GM23338 (cell line): Measurements from ENCODE around the gene RHOG. TPM values are rescaled to one million over a fixed set of nuclear protein-coding genes. Genes with fewer than 3 reads are reported as not detected.

Experiments
- ATAC-seq: fragments of 200-7000 bp; cut with Tn5 transposase; 3 replicates; pipeline ENCODE4 v1.9.1; 2020
- DNase-seq: peaks from one replicate; pipeline ENCODE4 v3.0.0-alpha.2; 2015; ENCODE audit warnings: low spot score
- H2AFZ ChIP-seq: fragments of 200-600 bp; sonication (generic); 2 replicates; pipeline ENCODE4 v1.8.0; 2016; ENCODE audit warnings: antibody characterized with exemption, mild to moderate bottlenecking, moderate library complexity
- H3F3A ChIP-seq: fragments of 200-600 bp; sonication (generic); replicated peaks from 2 replicates; pipeline ENCODE4 v1.8.0; 2017; ENCODE audit warnings: antibody characterized with exemption, mixed run types, low read depth
- H3K27ac ChIP-seq: fragments of 200-600 bp; sonication (generic); 2 replicates; pipeline ENCODE4 v1.6.1; 2016; ENCODE audit warnings: low read depth
- H3K27me3 ChIP-seq: fragments of 200-600 bp; sonication (generic); 2 replicates; pipeline ENCODE4 v1.8.0; 2016; ENCODE audit warnings: mild to moderate bottlenecking, mixed run types, moderate library complexity; ENCODE audit not compliant: insufficient read depth
- H3K36me3 ChIP-seq: fragments of 200-600 bp; sonication (generic); 2 replicates; pipeline ENCODE4 v1.8.0; 2016; ENCODE audit warnings: mild to moderate bottlenecking; ENCODE audit not compliant: insufficient read depth
- H3K4me1 ChIP-seq: fragments of 200-600 bp; sonication (generic); 2 replicates; pipeline ENCODE4 v1.8.0; 2016; ENCODE audit warnings: mild to moderate bottlenecking, moderate library complexity; ENCODE audit not compliant: insufficient read depth
- H3K4me2 ChIP-seq: fragments of 200-600 bp; sonication (generic); 2 replicates; pipeline ENCODE4 v1.7.1; 2017; ENCODE audit warnings: mixed run types
- H3K4me3 ChIP-seq: fragments of 200-600 bp; sonication (generic); 2 replicates; pipeline ENCODE4 v1.6.1; 2016; ENCODE audit warnings: mixed run types
- H3K79me2 ChIP-seq: fragments of 200-600 bp; sonication (generic); replicated peaks from 2 replicates; pipeline ENCODE4 v1.8.0; 2017; ENCODE audit warnings: mild to moderate bottlenecking; ENCODE audit not compliant: insufficient read depth
- H3K9me2 ChIP-seq: fragments of 200-600 bp; sonication (generic); 2 replicates; pipeline ENCODE4 v1.8.0; 2017; ENCODE audit not compliant: insufficient read depth
- H4K20me1 ChIP-seq: fragments of 200-600 bp; sonication (generic); replicated peaks from 2 replicates; pipeline ENCODE4 v1.8.0; 2017; ENCODE audit warnings: mild to moderate bottlenecking; ENCODE audit not compliant: insufficient read depth
- H3K27ac Mint-ChIP-seq: 2 replicates; pipeline ENCODE4 v1.8.0; 2020; ENCODE audit warnings: inconsistent platforms, mild to moderate bottlenecking, moderate library complexity, mixed read lengths
- H3K27me3 Mint-ChIP-seq: 3 replicates; pipeline ENCODE4 v1.8.0; 2022; ENCODE audit warnings: low read depth, mild to moderate bottlenecking, moderate library complexity, mixed read lengths, inconsistent platforms; ENCODE audit not compliant: insufficient read depth, poor library complexity
- H3K36me3 Mint-ChIP-seq: 3 replicates; pipeline ENCODE4 v1.8.0; 2021; ENCODE audit warnings: low read depth, mild to moderate bottlenecking, inconsistent platforms, moderate library complexity, mixed read lengths
- H3K4me1 Mint-ChIP-seq: 3 replicates; pipeline ENCODE4 v1.8.0; 2020; ENCODE audit warnings: mild to moderate bottlenecking, inconsistent platforms, mixed read lengths
- H3K4me3 Mint-ChIP-seq: 3 replicates; pipeline ENCODE4 v1.8.0; 2021; ENCODE audit warnings: moderate library complexity, mild to moderate bottlenecking, inconsistent platforms, mixed read lengths
- H3K9me3 Mint-ChIP-seq: 3 replicates; pipeline ENCODE4 v1.8.0; 2020; ENCODE audit warnings: moderate library complexity, mild to moderate bottlenecking, inconsistent platforms, mixed read lengths
- CREB1 ChIP-seq: fragments of 250-450 bp; sonication (Bioruptor Pico); IDR thresholded peaks from 2 replicates; pipeline ENCODE4 v1.5.0; 2020; ENCODE audit warnings: low read depth, mild to moderate bottlenecking, moderate library complexity
- EZH2 ChIP-seq: fragments of 200-600 bp; sonication (generic); IDR thresholded peaks from one replicate; pipeline ENCODE4 v1.8.0; 2017; ENCODE audit warnings: antibody characterized with exemption, mild to moderate bottlenecking, low read depth; ENCODE audit not compliant: unreplicated experiment
- EZH2phosphoT487 ChIP-seq: fragments of 200-600 bp; sonication (generic); IDR thresholded peaks from one replicate; pipeline ENCODE4 v1.8.1; 2018; ENCODE audit warnings: antibody characterized with exemption; ENCODE audit not compliant: unreplicated experiment
- JUNB ChIP-seq: IDR thresholded peaks from one replicate; pipeline ENCODE4 v1.6.1; 2016; ENCODE audit warnings: antibody characterized with exemption; ENCODE audit not compliant: unreplicated experiment
- NANOG ChIP-seq: IDR thresholded peaks from 2 replicates; pipeline ENCODE4 v1.6.1; 2016; ENCODE audit warnings: antibody characterized with exemption, borderline replicate concordance
- POLR2AphosphoS5 ChIP-seq: IDR thresholded peaks from 2 replicates; pipeline ENCODE4 v1.6.1; 2016; ENCODE audit warnings: antibody characterized with exemption, low read depth
- STAT1 ChIP-seq: IDR thresholded peaks from one replicate; pipeline ENCODE4 v1.6.1; 2016; ENCODE audit warnings: antibody characterized with exemption; ENCODE audit not compliant: unreplicated experiment
- ZNF114 ChIP-seq: fragments of 250-450 bp; sonication (Bioruptor Pico); IDR thresholded peaks from 2 replicates; pipeline ENCODE4 v1.5.0; 2020; ENCODE audit warnings: mild to moderate bottlenecking, moderate library complexity
- ZNF331 ChIP-seq: fragments of 250-450 bp; sonication (Bioruptor Pico); IDR thresholded peaks from 2 replicates; pipeline ENCODE4 v1.5.0; 2020; ENCODE audit warnings: low read depth, mild to moderate bottlenecking, moderate library complexity
- polyA plus RNA-seq: library from polyadenylated mRNA; unstranded; fragments of >200 nt; fragmentation: Nextera tagmentation; extraction: Ambion mirVana; gene quantifications from 2 replicates; pipeline ENCODE4 v1.2.1, GENCODE V29; 2016
- total RNA-seq: library from RNA; depleted of rRNA; stranded (reverse); fragments of >200 nt; shearing (Covaris generic); gene quantifications from 2 replicates; pipeline ENCODE4 v1.2.3, GENCODE V29; 2014
- TF ChIP-seq, protein P1 (sequence below): IDR thresholded peaks from 2 replicates; pipeline ENCODE4 v1.6.1; 2016; ENCODE audit warnings: antibody characterized with exemption
- TF ChIP-seq, protein P2 (sequence below): fragments of 250-450 bp; sonication (Bioruptor Pico); IDR thresholded peaks from 2 replicates; pipeline ENCODE4 v1.5.0; 2020; ENCODE audit warnings: mild to moderate bottlenecking, moderate library complexity
- TF ChIP-seq, protein P3 (sequence below), 2 experiments: fragments of 200-600 bp in 1 of 2; sonication (generic) in 1 of 2; conservative IDR thresholded peaks; 2 replicates each; pipeline versions ENCODE4 v1.5.1 to v1.6.1; 2016 to 2017; ENCODE audit warnings: antibody characterized with exemption in 2 of 2, low read depth in 2 of 2, mild to moderate bottlenecking in 2 of 2, moderate library complexity in 1 of 2
- TF ChIP-seq, protein P4 (sequence below): IDR thresholded peaks from one replicate; pipeline ENCODE4 v1.6.1; 2018; ENCODE audit warnings: antibody characterized with exemption; ENCODE audit not compliant: unreplicated experiment

RHOG gene
- total and polyA plus RNA-seq, 2 experiments from 2014 or later = 26.3 to 38.6 TPM

DNA sequence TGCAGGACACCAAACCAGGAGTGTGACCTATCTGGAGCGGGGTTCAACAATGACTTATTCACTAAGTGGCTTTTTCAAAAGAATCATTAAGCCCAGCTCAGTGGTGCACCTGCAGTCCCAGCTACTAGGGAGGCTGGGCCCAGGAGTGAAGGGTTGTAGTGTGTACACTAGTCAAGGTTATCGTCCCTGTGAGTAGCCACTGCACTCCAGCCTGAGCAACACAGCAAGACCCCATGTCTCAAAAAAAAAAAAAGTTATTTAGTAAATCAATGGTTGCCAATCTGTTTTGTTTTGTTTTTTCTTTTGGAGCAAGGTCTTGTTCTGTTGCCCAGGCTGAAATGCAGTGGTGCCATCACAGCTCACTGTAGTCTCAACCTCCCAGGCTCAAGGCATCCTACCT lies 7.9 kb downstream of the RHOG start:
- DNase-seq (no peak), ATAC-seq (no peak)
- H3K36me3 Mint-ChIP-seq = peaks cover 32% of the 10 kb centered on the region
- no peak overlapping the region for H2AFZ ChIP-seq
- no peaks in the 10 kb centered on the region for H3K9me2 ChIP-seq
- no peak overlapping the region for H3K4me2 ChIP-seq
- H3K27ac ChIP-seq = no peak overlapping the region
- peaks cover 56% of the 10 kb centered on the region for H3K79me2 ChIP-seq
- H3K4me3 ChIP-seq = no peak overlapping the region
- H3K27me3 Mint-ChIP-seq = peaks cover 8% of the 10 kb centered on the region
- no peaks in the 10 kb centered on the region; the same call in 1 of the 2 replicates for H3K36me3 ChIP-seq
- TF ChIP-seq CREB1 (CRISPR knock-in tag) = no peak
- no peak for TF ChIP-seq EZH2
- TF ChIP-seq, protein P1, sequence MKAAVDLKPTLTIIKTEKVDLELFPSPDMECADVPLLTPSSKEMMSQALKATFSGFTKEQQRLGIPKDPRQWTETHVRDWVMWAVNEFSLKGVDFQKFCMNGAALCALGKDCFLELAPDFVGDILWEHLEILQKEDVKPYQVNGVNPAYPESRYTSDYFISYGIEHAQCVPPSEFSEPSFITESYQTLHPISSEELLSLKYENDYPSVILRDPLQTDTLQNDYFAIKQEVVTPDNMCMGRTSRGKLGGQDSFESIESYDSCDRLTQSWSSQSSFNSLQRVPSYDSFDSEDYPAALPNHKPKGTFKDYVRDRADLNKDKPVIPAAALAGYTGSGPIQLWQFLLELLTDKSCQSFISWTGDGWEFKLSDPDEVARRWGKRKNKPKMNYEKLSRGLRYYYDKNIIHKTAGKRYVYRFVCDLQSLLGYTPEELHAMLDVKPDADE = no peak
- TF ChIP-seq ZNF331 (CRISPR knock-in tag) = no peak
- TF ChIP-seq STAT1 = no peak
- TF ChIP-seq, protein P2, sequence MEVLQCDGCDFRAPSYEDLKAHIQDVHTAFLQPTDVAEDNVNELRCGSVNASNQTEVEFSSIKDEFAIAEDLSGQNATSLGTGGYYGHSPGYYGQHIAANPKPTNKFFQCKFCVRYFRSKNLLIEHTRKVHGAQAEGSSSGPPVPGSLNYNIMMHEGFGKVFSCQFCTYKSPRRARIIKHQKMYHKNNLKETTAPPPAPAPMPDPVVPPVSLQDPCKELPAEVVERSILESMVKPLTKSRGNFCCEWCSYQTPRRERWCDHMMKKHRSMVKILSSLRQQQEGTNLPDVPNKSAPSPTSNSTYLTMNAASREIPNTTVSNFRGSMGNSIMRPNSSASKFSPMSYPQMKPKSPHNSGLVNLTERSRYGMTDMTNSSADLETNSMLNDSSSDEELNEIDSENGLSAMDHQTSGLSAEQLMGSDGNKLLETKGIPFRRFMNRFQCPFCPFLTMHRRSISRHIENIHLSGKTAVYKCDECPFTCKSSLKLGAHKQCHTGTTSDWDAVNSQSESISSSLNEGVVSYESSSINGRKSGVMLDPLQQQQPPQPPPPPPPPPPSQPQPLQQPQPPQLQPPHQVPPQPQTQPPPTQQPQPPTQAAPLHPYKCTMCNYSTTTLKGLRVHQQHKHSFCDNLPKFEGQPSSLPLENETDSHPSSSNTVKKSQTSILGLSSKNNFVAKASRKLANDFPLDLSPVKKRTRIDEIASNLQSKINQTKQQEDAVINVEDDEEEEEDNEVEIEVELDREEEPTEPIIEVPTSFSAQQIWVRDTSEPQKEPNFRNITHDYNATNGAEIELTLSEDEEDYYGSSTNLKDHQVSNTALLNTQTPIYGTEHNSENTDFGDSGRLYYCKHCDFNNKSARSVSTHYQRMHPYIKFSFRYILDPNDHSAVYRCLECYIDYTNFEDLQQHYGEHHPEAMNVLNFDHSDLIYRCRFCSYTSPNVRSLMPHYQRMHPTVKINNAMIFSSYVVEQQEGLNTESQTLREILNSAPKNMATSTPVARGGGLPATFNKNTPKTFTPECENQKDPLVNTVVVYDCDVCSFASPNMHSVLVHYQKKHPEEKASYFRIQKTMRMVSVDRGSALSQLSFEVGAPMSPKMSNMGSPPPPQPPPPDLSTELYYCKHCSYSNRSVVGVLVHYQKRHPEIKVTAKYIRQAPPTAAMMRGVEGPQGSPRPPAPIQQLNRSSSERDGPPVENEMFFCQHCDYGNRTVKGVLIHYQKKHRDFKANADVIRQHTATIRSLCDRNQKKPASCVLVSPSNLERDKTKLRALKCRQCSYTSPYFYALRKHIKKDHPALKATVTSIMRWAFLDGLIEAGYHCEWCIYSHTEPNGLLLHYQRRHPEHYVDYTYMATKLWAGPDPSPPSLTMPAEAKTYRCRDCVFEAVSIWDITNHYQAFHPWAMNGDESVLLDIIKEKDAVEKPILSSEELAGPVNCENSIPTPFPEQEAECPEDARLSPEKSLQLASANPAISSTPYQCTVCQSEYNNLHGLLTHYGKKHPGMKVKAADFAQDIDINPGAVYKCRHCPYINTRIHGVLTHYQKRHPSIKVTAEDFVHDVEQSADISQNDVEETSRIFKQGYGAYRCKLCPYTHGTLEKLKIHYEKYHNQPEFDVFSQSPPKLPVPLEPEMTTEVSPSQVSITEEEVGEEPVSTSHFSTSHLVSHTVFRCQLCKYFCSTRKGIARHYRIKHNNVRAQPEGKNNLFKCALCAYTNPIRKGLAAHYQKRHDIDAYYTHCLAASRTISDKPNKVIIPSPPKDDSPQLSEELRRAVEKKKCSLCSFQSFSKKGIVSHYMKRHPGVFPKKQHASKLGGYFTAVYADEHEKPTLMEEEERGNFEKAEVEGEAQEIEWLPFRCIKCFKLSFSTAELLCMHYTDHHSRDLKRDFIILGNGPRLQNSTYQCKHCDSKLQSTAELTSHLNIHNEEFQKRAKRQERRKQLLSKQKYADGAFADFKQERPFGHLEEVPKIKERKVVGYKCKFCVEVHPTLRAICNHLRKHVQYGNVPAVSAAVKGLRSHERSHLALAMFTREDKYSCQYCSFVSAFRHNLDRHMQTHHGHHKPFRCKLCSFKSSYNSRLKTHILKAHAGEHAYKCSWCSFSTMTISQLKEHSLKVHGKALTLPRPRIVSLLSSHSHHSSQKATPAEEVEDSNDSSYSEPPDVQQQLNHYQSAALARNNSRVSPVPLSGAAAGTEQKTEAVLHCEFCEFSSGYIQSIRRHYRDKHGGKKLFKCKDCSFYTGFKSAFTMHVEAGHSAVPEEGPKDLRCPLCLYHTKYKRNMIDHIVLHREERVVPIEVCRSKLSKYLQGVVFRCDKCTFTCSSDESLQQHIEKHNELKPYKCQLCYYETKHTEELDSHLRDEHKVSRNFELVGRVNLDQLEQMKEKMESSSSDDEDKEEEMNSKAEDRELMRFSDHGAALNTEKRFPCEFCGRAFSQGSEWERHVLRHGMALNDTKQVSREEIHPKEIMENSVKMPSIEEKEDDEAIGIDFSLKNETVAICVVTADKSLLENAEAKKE (CRISPR knock-in tag) = no peak
- TF ChIP-seq JUNB = no peak
- no peak for TF ChIP-seq POLR2AphosphoS5
- TF ChIP-seq, protein P3, sequence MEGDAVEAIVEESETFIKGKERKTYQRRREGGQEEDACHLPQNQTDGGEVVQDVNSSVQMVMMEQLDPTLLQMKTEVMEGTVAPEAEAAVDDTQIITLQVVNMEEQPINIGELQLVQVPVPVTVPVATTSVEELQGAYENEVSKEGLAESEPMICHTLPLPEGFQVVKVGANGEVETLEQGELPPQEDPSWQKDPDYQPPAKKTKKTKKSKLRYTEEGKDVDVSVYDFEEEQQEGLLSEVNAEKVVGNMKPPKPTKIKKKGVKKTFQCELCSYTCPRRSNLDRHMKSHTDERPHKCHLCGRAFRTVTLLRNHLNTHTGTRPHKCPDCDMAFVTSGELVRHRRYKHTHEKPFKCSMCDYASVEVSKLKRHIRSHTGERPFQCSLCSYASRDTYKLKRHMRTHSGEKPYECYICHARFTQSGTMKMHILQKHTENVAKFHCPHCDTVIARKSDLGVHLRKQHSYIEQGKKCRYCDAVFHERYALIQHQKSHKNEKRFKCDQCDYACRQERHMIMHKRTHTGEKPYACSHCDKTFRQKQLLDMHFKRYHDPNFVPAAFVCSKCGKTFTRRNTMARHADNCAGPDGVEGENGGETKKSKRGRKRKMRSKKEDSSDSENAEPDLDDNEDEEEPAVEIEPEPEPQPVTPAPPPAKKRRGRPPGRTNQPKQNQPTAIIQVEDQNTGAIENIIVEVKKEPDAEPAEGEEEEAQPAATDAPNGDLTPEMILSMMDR (conservative IDR thresholded peaks at IDR 0.05; ENCODE audit: low read depth in 2 of 2) = no peak
- TF ChIP-seq, protein P4, sequence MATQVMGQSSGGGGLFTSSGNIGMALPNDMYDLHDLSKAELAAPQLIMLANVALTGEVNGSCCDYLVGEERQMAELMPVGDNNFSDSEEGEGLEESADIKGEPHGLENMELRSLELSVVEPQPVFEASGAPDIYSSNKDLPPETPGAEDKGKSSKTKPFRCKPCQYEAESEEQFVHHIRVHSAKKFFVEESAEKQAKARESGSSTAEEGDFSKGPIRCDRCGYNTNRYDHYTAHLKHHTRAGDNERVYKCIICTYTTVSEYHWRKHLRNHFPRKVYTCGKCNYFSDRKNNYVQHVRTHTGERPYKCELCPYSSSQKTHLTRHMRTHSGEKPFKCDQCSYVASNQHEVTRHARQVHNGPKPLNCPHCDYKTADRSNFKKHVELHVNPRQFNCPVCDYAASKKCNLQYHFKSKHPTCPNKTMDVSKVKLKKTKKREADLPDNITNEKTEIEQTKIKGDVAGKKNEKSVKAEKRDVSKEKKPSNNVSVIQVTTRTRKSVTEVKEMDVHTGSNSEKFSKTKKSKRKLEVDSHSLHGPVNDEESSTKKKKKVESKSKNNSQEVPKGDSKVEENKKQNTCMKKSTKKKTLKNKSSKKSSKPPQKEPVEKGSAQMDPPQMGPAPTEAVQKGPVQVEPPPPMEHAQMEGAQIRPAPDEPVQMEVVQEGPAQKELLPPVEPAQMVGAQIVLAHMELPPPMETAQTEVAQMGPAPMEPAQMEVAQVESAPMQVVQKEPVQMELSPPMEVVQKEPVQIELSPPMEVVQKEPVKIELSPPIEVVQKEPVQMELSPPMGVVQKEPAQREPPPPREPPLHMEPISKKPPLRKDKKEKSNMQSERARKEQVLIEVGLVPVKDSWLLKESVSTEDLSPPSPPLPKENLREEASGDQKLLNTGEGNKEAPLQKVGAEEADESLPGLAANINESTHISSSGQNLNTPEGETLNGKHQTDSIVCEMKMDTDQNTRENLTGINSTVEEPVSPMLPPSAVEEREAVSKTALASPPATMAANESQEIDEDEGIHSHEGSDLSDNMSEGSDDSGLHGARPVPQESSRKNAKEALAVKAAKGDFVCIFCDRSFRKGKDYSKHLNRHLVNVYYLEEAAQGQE = no peak
- TF ChIP-seq EZH2phosphoT487 = no peak
- no peak for TF ChIP-seq ZNF114
- TF ChIP-seq NANOG = no peak
- no peaks in the 10 kb centered on the region for H3K27me3 ChIP-seq
- H3K9me3 Mint-ChIP-seq = no peaks in the 10 kb centered on the region
- H3K4me1 Mint-ChIP-seq = peaks cover 34% of the 10 kb centered on the region
- H3F3A ChIP-seq = 0 out of 2 replicates have a peak, but pooled peaks cover 3% of the 10 kb centered on the region
- H3K4me3 Mint-ChIP-seq = no peak overlapping the region
- no peak overlapping the region for H3K27ac Mint-ChIP-seq
- H3K4me1 ChIP-seq = peaks cover 24% of the 10 kb centered on the region
- peaks cover 43% of the 10 kb centered on the region for H4K20me1 ChIP-seq
